A549 (cell line): Measurements from ENCODE around the gene MELK. TPM values are rescaled to one million over a fixed set of nuclear protein-coding genes. Genes with fewer than 3 reads are reported as not detected.

Experiments used
- ATAC-seq, 2 experiments: fragments of 200-7000 bp in 1 of 2; fragments of >200 bp in 1 of 2; cut with Nextera tagmentation in 1 of 2; cut with Tn5 transposase in 1 of 2; 3 replicates each; pipeline versions ENCODE4 v1.8.0 to v1.9.1; 2018 to 2020; ENCODE audit warnings: mild to moderate bottlenecking in 1 of 2, moderate library complexity in 1 of 2
- CTCF ChIA-PET: fragments of 300-600 bp; sonication (Branson Sonifier 250); formaldehyde crosslinking; extraction: SDS; loops from one replicate; lab custom pipeline; 2021; ENCODE audit warnings: antibody characterized with exemption, inconsistent platforms; lab: Yijun Ruan, JAX
- POLR2A ChIA-PET: fragments of 350-600 bp; formaldehyde crosslinking; extraction: SDS; loops from one replicate; lab custom pipeline; 2021; ENCODE audit warnings: antibody characterized with exemption, inconsistent platforms; lab: Yijun Ruan, JAX
- DNase-seq, 2 experiments: peaks; one replicate each; pipeline versions ENCODE4 v3.0.0 to v3.0.0-alpha.2; 2011 to 2016; ENCODE audit warnings: low read depth in 1 of 2, low spot score in 1 of 2
- FAIRE-seq: peaks from 2 replicates; lab custom pipeline; 2011; peaks lifted over from hg19 to GRCh38; lab: Jason Lieb, UNC
- H3K27ac ChIP-seq, 2 experiments: fragments of >200 bp; sonication (Bioruptor Twin); formaldehyde crosslinking; 3 replicates each; pipeline ENCODE4 v1.5.1; 2016 to 2017
- H3K4me1 ChIP-seq: fragments of >200 bp; sonication (Bioruptor Twin); formaldehyde crosslinking; 3 replicates; pipeline ENCODE4 v1.6.1; 2016
- H3K4me2 ChIP-seq: fragments of >200 bp; sonication (Bioruptor Twin); formaldehyde crosslinking; 3 replicates; pipeline ENCODE4 v1.6.1; 2016
- H3K4me3 ChIP-seq: fragments of >200 bp; sonication (Bioruptor Twin); formaldehyde crosslinking; 3 replicates; pipeline ENCODE4 v1.5.1; 2016
- H3K9me3 ChIP-seq: fragments of >200 bp; sonication (Bioruptor Twin); formaldehyde crosslinking; 3 replicates; pipeline ENCODE4 v1.6.1; 2016
- ATOH8 ChIP-seq: fragments of 250-450 bp; sonication (Bioruptor Pico); IDR thresholded peaks from 2 replicates; pipeline ENCODE4 v1.5.0; 2020; ENCODE audit warnings: low read depth, mild to moderate bottlenecking, moderate library complexity
- BCL3 ChIP-seq: fragments of >200 bp; sonication (Bioruptor Twin); formaldehyde crosslinking; IDR thresholded peaks from 3 replicates; pipeline ENCODE4 v1.6.1; 2016
- CEBPB ChIP-seq, 2 experiments: fragments of >200 bp in 1 of 2; sonication (Bioruptor Twin) in 1 of 2; formaldehyde crosslinking in 1 of 2; IDR thresholded peaks; 2 replicates each; pipeline ENCODE4 v1.6.1; 2012 to 2016
- CHD4 ChIP-seq: fragments of 200-600 bp; sonication (generic); IDR thresholded peaks from 2 replicates; pipeline ENCODE4 v1.6.1; 2016; ENCODE audit warnings: antibody characterized with exemption, mild to moderate bottlenecking, borderline replicate concordance
- EHF ChIP-seq: fragments of 250-450 bp; sonication (Bioruptor Pico); IDR thresholded peaks from 2 replicates; pipeline ENCODE4 v1.5.0; 2020; ENCODE audit warnings: mild to moderate bottlenecking
- FOSB ChIP-seq: fragments of 250-450 bp; sonication (Bioruptor Pico); IDR thresholded peaks from 2 replicates; pipeline ENCODE4 v1.5.0; 2020; ENCODE audit warnings: mild to moderate bottlenecking, moderate library complexity
- HDAC2 ChIP-seq: fragments of 200-600 bp; sonication (generic); IDR thresholded peaks from 2 replicates; pipeline ENCODE4 v1.6.1; 2016
- HES2 ChIP-seq: fragments of >200 bp; sonication (Bioruptor Twin); formaldehyde crosslinking; IDR thresholded peaks from 2 replicates; pipeline ENCODE4 v1.6.1; 2016
- HEYL ChIP-seq: fragments of 250-450 bp; sonication (Bioruptor Pico); IDR thresholded peaks from 2 replicates; pipeline ENCODE4 v1.8.0; 2021; ENCODE audit warnings: mild to moderate bottlenecking, moderate library complexity
- HMGXB4 ChIP-seq: fragments of 250-450 bp; sonication (Bioruptor Pico); IDR thresholded peaks from 2 replicates; pipeline ENCODE4 v1.5.0; 2021; ENCODE audit warnings: mild to moderate bottlenecking, moderate library complexity, borderline replicate concordance
- JUN ChIP-seq, 2 experiments: fragments of >200 bp; sonication (Bioruptor Twin); formaldehyde crosslinking; IDR thresholded peaks; 2 replicates in 1 of 2; 3 replicates in 1 of 2; pipeline ENCODE4 v1.6.1; 2016 to 2017
- JUNB ChIP-seq: fragments of >200 bp; sonication (Bioruptor Twin); formaldehyde crosslinking; IDR thresholded peaks from 2 replicates; pipeline ENCODE4 v1.6.1; 2016
- KDM5A ChIP-seq: fragments of 200-600 bp; sonication (generic); IDR thresholded peaks from 2 replicates; pipeline ENCODE4 v1.6.1; 2016; ENCODE audit warnings: antibody characterized with exemption, mild to moderate bottlenecking
- MAFK ChIP-seq: fragments of 450-650 bp; IDR thresholded peaks from 2 replicates; pipeline ENCODE4 v1.6.1; 2014; ENCODE audit not compliant: partially characterized antibody
- MAX ChIP-seq: IDR thresholded peaks from 2 replicates; pipeline ENCODE4 v1.6.1; 2012
- MAZ ChIP-seq: fragments of 150-350 bp; IDR thresholded peaks from 2 replicates; pipeline ENCODE4 v1.6.1; 2014; ENCODE audit warnings: antibody characterized with exemption, low read depth, low read length, borderline replicate concordance
- NFE2L2 ChIP-seq: fragments of 150-350 bp; conservative IDR thresholded peaks from 2 replicates; pipeline ENCODE4 v1.6.1; 2014; ENCODE audit warnings: low read length
- NPAS2 ChIP-seq: fragments of 250-450 bp; sonication (Bioruptor Pico); IDR thresholded peaks from 2 replicates; pipeline ENCODE4 v1.8.0; 2022; ENCODE audit warnings: mild to moderate bottlenecking, moderate library complexity, borderline replicate concordance
- PHF8 ChIP-seq: fragments of 200-600 bp; sonication (generic); IDR thresholded peaks from 2 replicates; pipeline ENCODE4 v1.6.1; 2016; ENCODE audit warnings: low read depth, mild to moderate bottlenecking, antibody characterized with exemption, moderate library complexity, borderline replicate concordance
- POLR2AphosphoS2 ChIP-seq: conservative IDR thresholded peaks from 2 replicates; pipeline ENCODE4 v1.6.1; 2012; ENCODE audit warnings: low read length, improper control_type of control experiment, inconsistent platforms
- RAD21 ChIP-seq, 2 experiments: fragments of >200 bp in 1 of 2; sonication (Bioruptor Twin) in 1 of 2; formaldehyde crosslinking in 1 of 2; IDR thresholded peaks in 1 of 2; conservative IDR thresholded peaks in 1 of 2; 2 replicates in 1 of 2; 3 replicates in 1 of 2; pipeline ENCODE4 v1.6.1; 2012 to 2018; ENCODE audit warnings: inconsistent platforms in 1 of 2
- REST ChIP-seq: fragments of 200-600 bp; sonication (generic); IDR thresholded peaks from 2 replicates; pipeline ENCODE4 v1.6.1; 2016; ENCODE audit warnings: antibody characterized with exemption, mild to moderate bottlenecking, moderate library complexity
- RNF2 ChIP-seq: fragments of 200-600 bp; sonication (generic); IDR thresholded peaks from 2 replicates; pipeline ENCODE4 v1.6.1; 2016; ENCODE audit warnings: low read depth, mild to moderate bottlenecking, antibody characterized with exemption, moderate library complexity, borderline replicate concordance
- SMC3 ChIP-seq: fragments of >200 bp; sonication (Bioruptor Twin); formaldehyde crosslinking; IDR thresholded peaks from 3 replicates; pipeline ENCODE4 v1.6.1; 2018; ENCODE audit warnings: inconsistent platforms
- SREBF2 ChIP-seq: fragments of 450-650 bp; IDR thresholded peaks from 2 replicates; pipeline ENCODE4 v1.6.1; 2014; ENCODE audit warnings: mild to moderate bottlenecking, moderate library complexity
- TFCP2L1 ChIP-seq: fragments of 250-450 bp; sonication (Bioruptor Pico); IDR thresholded peaks from 2 replicates; pipeline ENCODE4 v1.5.0; 2021; ENCODE audit warnings: mild to moderate bottlenecking
- WGBS: methylation state at CpG from one replicate; pipeline ENCODE4 v1.1.6; 2017; ENCODE audit errors: missing lambda C conversion rate; 5-methylcytosine and 5-hydroxymethylcytosine counted together
- polyA plus RNA-seq, 4 experiments: library from polyadenylated mRNA; depleted of rRNA in 3 of 4; stranded (reverse); fragments of >200 nt; fragmentation: RNase III in 1 of 4; extraction: RNeasy Plus Mini Kit Qiagen cat#74134 plus additional on column Dnase treatment in 1 of 4; gene quantifications; 2 replicates in 3 of 4; 3 replicates in 1 of 4; pipeline ENCODE4 v1.2.3, GENCODE V29; 2011 to 2017

MELK gene
- polyA plus RNA-seq, 2 of the 4 experiments (the other 2 are of a cell fraction) = 72.7 to 92.4 TPM

GRCh38 chr9:36551910-36552309 is 20.8 kb upstream of the MELK start:
- POLR2A ChIA-PET = no interaction called here
- DNase-seq = no peak
- Histone ChIP-seq H3K4me3 (no peak overlapping the region), H3K9me3 (no peaks in the 10 kb centered on the region), H3K4me1 (peaks cover 9% of the 10 kb centered on the region), H3K4me2 (no peak overlapping the region)
- CTCF ChIA-PET = interaction anchor here (1.7 to 14.4 kb wide), 3 partner anchors 15 to 146 kb away, joined by 6 to 227 read pairs (median 14); no protein-coding TSS in a partner anchor
- no peak for FAIRE-seq
- TF ChIP-seq KDM5A (no peak), JUN (IDR thresholded peaks at IDR 0.05) (no peak), CHD4 (no peak), HMGXB4 (no peak), HDAC2 (no peak), RAD21 (conservative IDR thresholded peaks at IDR 0.05 in 1 of 2, IDR thresholded peaks at IDR 0.05 in 1 of 2) (no peak), JUNB (no peak), SREBF2 (no peak)
- TF ChIP-seq, all 56 proteins: peak for 0
- H3K27ac ChIP-seq = no peak overlapping the region
- no peak for ATAC-seq
- WGBS = 87% methylated on average over 6 of the region's 6 CpGs

GRCh38 chr9:36559036-36559695 is 13.5 kb upstream of the MELK start:
- no peak overlapping the region for H3K27ac ChIP-seq
- CTCF ChIA-PET = interaction anchor here (1.9 to 14.4 kb wide), 2 partner anchors 109 to 154 kb away, joined by 7 to 227 read pairs; no protein-coding TSS in a partner anchor
- POLR2A ChIA-PET = no interaction called here
- ATAC-seq (no peak), DNase-seq (no peak), FAIRE-seq (no peak)
- no peak overlapping the region for H3K4me2 ChIP-seq
- no peaks in the 10 kb centered on the region for H3K9me3 ChIP-seq
- H3K4me3 ChIP-seq = no peak overlapping the region
- 70% methylated on average over 7 of the region's 7 CpGs for WGBS
- TF ChIP-seq NFE2L2 (no peak), MAZ (no peak), REST (no peak), POLR2AphosphoS2 (no peak), MAFK (no peak), EHF (CRISPR knock-in tag) (no peak), HES2 (no peak), RNF2 (no peak), MAX (no peak), NPAS2 (CRISPR knock-in tag) (no peak), HEYL (CRISPR knock-in tag) (no peak), CEBPB (IDR thresholded peaks at IDR 0.05) (no peak), KDM5A (no peak), BCL3 (no peak), SMC3 (no peak), ATOH8 (CRISPR knock-in tag) (no peak), CHD4 (no peak), PHF8 (no peak), TFCP2L1 (CRISPR knock-in tag) (no peak), FOSB (CRISPR knock-in tag) (no peak)
- H3K4me1 ChIP-seq = peaks cover 4% of the 10 kb centered on the region; the same call in 1 of the 3 replicates
